OCI-LY1 (cell line): Measurements from ENCODE around the gene SAT1.

Experiments
- EZH2 ChIP-seq: fragments of 200-600 bp; sonication (generic), shearing (Covaris generic); IDR thresholded peaks from 2 replicates; pipeline ENCODE4 v1.8.0; 2017; ENCODE audit warnings: borderline replicate concordance, mixed run types, mild to moderate bottlenecking, antibody characterized with exemption, low read length, moderate library complexity, mixed read lengths
- TF ChIP-seq, protein P1 (sequence below): fragments of 200-600 bp; sonication (generic), shearing (Covaris generic); IDR thresholded peaks from 2 replicates; pipeline ENCODE4 v1.5.1; 2017; ENCODE audit warnings: mild to moderate bottlenecking, antibody characterized with exemption, low read length, moderate library complexity, mixed read lengths

DNA sequence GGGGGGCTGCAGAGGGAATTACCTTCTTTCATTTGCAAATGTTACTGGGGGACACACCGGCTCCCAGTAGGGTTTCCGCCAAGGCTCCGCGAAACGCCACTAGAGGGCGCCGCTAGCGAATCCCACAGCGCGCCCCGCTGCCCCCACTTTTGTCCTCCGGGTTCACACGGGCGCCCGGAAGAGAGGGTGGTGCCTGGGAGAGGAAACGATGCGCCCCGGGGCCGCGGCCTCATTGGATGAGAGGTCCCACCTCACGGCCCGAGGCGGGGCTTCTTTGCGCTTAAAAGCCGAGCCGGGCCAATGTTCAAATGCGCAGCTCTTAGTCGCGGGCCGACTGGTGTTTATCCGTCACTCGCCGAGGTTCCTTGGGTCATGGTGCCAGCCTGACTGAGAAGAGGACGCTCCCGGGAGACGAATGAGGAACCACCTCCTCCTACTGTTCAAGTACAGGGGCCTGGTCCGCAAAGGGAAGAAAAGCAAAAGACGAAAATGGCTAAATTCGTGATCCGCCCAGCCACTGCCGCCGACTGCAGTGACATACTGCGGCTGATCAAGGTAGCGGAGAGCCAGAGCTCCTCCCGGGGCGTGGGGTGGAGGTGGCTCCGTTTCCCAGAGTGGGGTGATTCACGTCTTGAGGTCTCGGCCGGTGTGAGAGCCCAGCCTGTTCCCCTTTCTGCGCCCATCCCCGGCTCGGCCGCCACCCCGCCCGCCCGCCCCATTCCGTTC, at the start of gene SAT1:
- TF ChIP-seq, protein P1, sequence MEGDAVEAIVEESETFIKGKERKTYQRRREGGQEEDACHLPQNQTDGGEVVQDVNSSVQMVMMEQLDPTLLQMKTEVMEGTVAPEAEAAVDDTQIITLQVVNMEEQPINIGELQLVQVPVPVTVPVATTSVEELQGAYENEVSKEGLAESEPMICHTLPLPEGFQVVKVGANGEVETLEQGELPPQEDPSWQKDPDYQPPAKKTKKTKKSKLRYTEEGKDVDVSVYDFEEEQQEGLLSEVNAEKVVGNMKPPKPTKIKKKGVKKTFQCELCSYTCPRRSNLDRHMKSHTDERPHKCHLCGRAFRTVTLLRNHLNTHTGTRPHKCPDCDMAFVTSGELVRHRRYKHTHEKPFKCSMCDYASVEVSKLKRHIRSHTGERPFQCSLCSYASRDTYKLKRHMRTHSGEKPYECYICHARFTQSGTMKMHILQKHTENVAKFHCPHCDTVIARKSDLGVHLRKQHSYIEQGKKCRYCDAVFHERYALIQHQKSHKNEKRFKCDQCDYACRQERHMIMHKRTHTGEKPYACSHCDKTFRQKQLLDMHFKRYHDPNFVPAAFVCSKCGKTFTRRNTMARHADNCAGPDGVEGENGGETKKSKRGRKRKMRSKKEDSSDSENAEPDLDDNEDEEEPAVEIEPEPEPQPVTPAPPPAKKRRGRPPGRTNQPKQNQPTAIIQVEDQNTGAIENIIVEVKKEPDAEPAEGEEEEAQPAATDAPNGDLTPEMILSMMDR = peak; percentile 68
- no peak for TF ChIP-seq EZH2
